Ovary (tissue), 3 donors: ENCODE measurements around the gene DNAH17.

ENCODE experiments used
- CTCF ChIP-seq, 3 donors: fragments of 450-650 bp in 2 of 3; fragments of 200-600 bp in 1 of 3; IDR thresholded peaks; one replicate each; pipeline versions ENCODE4 v1.5.1 to v1.8.0; 2016 to 2022; ENCODE audit warnings: antibody characterized with exemption in 3 of 3, mild to moderate bottlenecking in 1 of 3
- EP300 ChIP-seq: sonication (generic); formaldehyde crosslinking; IDR thresholded peaks from one replicate; pipeline ENCODE4 v1.6.1; 2017; ENCODE audit warnings: antibody characterized with exemption
- POLR2A ChIP-seq: fragments of 450-650 bp; IDR thresholded peaks from one replicate; pipeline ENCODE4 v1.6.1; 2017; ENCODE audit warnings: antibody characterized with exemption, mild to moderate bottlenecking, moderate library complexity
- donor health status: DM: no; HTN: no; CAD: no.

GRCh38 chr17:78422872-78423588 is 154.2 kb downstream of the DNAH17 start:
- no peak for TF ChIP-seq CTCF (IDR thresholded peaks at IDR 0.05)
- no peak for TF ChIP-seq POLR2A
- TF ChIP-seq EP300, result no peak
